HG02970 (cell line): Measurements from ENCODE around the gene KRT75.
"Not testable (repeated sequence)": the region's sequence is repeated elsewhere in the genome, so short reads cannot be mapped to it uniquely, and the experiment has no call there.

Experiments
- ATAC-seq: cut with Tn5 transposase; IDR thresholded peaks from one replicate; pipeline ENCODE4 v1.9.1; 2021; ENCODE audit warnings: mild to moderate bottlenecking, moderate library complexity, moderate number of reproducible peaks; ENCODE audit not compliant: unreplicated experiment, low FRiP score

Gene KRT75

GRCh38 chr12:52434081-52434733, at the start of gene KRT75:
Gene KRT75 (minus strand): TSS chr12:52434371. CDS start chr12:52434304, 67 bp downstream.
- no peak for ATAC-seq

- no peak for ATAC-seq
Observed at GRCh38 chr12:52480073-52480472, 45.9 kb upstream of the KRT75 start.

DNA sequence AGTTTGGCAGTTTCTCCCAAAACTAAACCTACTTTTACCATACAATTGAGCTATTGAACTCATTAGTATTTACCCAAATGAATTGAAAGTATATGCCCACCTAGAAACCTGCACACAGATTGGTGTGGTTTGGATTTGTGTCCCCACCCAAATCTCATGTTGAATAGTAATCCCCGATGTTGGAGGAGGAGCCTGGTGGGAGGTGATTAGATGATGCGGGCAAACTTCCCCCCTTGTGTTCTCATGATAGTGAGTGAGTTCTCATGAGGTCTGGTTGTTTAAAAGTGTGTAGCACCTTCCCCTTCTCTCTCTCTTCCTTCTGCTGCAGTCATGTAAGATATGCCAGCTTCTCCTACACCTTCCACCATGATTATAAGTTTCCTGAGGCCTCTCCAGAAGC, 43.5 kb upstream of the KRT75 start:
- no peak for ATAC-seq

- ATAC-seq = no peak
Observed at GRCh38 chr12:52474212-52474611, 40.0 kb upstream of the KRT75 start.

DNA sequence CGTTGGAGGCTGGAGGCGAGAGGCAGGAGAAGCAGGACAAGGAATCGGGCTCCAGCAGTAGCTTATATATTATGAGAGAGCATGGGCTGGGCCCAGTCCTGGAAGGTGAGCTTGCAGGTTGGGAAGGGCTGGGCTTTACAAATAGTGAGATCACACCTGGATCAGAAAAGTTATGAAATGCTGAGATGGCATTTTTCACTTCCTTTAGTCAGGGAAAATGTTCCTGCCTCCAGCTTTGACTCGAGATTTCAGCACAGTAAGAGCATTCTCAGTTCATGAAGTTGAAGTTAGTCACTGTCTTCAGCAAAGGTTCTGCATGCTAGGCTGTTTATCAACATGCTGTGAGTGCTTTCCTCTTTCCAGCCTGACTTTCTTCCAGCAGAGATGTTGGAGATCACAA, 39.6 kb upstream of the KRT75 start, which contains the start of gene KRT6C:
KRT6C (minus strand) TSS at position 38 of the 400 bp plus-strand sequence. CDS start 68 bp downstream, outside the sequence.
- no peak for ATAC-seq

GRCh38 chr12:52469853-52470252, 35.7 kb upstream of the KRT75 start:
- ATAC-seq = no peak

- no peak for ATAC-seq
Observed at GRCh38 chr12:52464897-52465296, 30.7 kb upstream of the KRT75 start.

DNA sequence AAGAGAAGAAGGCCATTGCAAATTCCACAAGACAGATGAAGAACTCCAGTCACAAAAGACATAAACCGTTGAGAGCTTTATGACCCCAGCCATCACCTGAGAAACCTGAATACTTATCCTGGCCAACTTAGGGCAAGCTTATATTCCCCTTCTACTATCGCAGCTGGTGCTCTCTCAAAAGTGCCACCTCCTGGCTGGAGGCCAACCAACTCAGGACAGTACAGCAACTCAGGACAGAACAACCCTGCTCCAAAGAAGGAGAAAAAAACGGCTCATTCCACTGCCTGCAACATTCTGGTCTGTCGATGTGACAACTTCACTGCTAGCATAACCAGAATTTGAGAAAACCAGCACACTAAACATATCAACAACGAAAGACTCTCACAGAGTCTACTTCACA, 27.5 kb upstream of the KRT75 start:
- ATAC-seq = no peak

DNA sequence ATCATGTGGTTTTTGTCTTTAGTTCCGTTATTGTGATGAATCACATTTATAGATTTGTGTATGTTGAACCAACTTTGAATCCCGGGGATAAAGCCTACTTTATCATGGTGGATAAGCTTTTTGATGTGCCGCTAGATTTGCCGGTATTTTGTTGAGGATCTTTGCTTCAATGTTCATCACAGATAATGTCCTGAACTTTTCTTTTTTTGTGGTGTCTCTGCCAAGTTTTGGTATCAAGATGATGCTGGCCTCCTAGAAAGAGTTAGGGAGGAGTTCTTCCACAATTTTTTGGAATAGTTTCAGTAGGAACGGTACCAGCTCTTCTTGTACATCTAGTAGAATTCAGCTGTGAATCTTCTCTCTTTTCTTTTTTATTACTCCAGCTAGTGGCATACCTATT, 24.7 kb upstream of the KRT75 start:
- ATAC-seq = no peak

DNA sequence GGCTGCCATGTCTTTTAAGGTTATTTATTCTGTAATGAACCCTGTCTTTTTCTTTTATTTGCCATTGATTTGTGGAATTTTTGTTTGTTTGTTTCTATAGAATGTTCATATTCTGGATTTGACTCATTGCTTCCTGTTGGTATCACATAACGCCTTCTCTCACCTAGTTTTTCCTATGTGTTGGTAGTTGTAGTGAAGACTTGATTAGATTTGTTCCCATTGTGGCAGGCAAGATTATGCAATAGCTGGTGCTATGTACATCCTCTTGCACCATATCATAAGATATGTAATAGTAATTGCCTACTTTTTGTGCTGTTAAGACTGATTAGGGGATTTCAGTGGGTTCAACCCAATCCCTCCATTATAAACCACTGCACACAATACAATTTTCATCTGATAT, 21.6 kb upstream of the KRT75 start:
- no peak for ATAC-seq

DNA sequence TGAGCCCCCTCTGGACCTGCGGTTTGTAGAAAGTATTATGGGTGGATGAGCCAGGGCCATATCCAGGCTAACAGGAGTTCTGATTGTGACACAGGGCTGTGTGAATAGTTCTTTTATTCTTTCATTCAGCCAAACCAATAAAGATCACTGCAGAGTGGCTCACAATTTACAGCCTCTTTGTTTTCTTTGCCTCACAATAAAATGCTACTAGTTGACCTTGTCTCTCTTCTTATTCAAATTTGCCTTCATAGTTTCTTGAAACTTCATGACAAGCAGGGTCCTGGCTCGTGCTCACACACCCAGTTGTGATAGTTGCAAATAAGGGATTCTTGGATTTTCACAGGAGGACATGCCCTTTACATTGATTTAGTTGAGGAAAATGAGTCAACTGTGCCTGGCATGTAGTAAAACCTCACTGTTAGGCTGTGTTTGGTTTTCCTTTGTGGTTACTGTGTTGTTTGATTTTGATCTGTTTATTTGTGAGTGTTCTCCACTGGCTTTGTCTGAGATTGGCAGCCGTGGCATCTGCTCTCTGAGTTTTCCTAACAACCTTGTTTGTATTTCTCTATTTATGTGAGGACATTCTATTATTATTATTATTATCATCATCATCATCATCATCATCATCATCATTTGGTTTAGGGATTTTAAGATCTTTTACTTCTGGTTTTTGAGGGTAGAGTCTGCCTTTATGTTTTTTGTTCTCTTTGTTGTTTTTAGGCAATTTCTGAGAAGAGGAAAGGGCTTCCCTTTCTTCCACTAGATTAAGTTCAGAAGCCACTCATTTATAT, 20.4 kb upstream of the KRT75 start:
- no peak for ATAC-seq

DNA sequence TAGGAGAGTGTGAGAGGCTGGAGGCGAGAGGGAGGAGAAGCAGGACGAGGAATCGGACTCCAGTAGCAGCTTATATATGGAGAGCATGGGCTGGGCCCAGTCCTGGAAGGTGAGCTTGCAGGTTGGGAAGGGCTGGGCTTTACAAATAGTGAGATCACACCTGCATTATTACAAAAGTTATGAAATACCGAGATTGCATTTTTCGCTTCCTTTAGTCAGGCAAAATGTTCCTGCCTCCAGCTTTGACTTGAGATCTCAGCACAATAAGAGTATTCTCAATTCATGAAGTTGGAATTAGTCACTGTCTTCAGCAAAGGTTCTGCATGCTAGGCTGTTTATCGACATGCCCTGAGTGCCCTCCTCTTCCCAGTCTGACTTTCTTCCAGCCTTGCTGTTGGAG, 17.9 kb upstream of the KRT75 start, which contains the start of gene KRT6B:
KRT6B (minus strand) TSS at position 46 of the 400 bp plus-strand sequence. CDS start 68 bp downstream, outside the sequence.
- ATAC-seq = no peak

DNA sequence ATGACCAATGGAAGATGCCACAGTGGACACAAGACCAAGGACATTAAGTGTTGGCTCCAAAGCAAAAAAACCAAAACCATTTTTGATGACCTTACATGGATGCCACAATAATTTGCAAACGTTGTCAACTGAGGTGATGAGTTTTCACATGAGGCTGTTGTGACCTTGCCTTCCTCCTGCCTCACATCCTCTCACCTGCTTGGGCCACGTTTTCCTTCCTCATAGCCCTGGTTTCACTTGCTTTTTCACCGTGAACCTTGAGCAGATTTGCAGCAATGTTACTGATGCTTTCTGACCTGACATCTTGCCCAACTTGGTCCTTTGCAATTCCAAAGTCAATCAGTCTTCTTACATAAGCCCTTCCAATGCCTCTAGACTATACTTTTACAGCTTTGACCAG, 14.1 kb upstream of the KRT75 start:
- no peak for ATAC-seq

DNA sequence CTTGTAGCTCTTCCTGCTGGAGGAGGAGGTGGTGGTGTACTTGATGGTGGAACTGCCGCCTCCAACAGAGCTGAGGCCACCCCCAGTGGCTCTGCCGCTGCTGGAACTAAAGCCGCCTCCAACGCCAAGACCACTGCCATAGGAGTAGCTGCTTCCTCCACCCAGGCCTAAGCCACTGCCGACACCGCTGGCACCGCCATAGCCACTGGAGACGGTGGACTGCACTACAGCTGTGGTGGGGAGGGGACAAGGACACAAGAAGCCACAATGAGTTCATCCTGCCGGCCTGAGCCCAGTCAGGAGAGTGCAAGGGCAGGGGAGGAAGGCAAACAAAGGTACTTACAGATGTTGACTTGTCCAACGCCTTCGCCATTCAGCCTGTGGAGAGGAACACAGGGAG, 13.0 kb upstream of the KRT75 start:
- not testable (repeated sequence) for ATAC-seq

- ATAC-seq = no peak
Observed at GRCh38 chr12:52446367-52447045, 12.3 kb upstream of the KRT75 start.

- ATAC-seq = no peak
Observed at GRCh38 chr12:52445876-52446275, 11.7 kb upstream of the KRT75 start.

- no peak for ATAC-seq
Observed at GRCh38 chr12:52444647-52445595, 10.8 kb upstream of the KRT75 start.

DNA sequence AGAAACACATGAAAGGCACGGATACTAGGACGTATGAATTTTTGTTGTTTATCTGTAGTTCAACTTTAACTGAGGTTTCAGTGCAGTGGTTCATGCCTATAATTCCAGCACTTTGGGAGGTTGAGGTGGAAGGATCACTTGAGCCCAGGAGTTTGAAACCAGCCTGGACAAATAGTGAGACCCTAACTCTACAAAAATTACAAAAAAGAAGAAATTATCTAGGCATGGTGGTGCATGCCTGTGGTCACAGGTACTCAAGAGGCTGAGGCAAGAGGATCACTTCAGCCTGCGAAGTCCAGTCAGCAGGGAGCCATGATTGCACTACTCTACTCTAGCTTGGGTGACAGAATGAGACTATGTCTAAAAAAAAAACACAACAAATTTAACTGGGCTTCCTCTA, 9.8 kb upstream of the KRT75 start:
- no peak for ATAC-seq

GRCh38 chr12:52442600-52443061, 8.5 kb upstream of the KRT75 start:
- no peak for ATAC-seq

DNA sequence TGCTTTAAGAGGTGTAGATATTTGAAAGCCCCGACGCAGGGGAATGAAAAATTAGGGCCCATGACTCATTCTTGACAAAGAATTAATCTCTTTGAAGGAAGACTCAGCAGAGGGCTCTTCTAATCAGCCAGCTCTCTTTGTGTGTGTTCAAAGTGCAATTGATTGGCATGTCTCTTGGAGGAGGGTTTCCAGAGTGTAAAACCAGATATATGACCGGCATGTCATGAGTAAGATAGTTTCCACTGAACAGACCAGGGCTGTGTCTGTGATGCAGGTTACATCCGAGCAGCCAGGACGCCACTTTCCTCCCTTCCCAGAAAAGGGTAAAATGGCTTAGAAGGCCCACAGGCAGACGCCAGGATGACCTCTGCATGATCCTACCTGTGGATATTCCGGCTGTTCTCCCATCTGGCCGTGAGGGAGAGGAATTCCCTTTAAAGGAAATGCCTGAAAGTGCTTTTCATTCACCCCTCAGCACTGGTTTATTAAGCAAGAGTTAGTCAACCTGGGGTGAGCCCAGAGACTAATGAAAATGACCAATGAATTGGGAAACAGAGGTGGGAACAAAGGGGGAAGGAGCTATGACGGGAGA, 7.2 kb upstream of the KRT75 start:
- ATAC-seq = no peak
